K562 (cell line): ENCODE measurements around the gene RASGRP2. TPM values are rescaled to one million over a fixed set of nuclear protein-coding genes. Genes with fewer than 3 reads are reported as not detected.

Experiments used
- ATAC-seq: fragments of 200-7000 bp; cut with Tn5 transposase; 3 replicates; pipeline ENCODE4 v1.9.1; 2020; ENCODE audit warnings: moderate library complexity
- BruUV-seq: library from RNA; stranded (reverse); fragments of 400-500 nt; replicated peaks from 2 replicates; lab custom pipeline; 2021; lab: Mats Ljungman, UMichigan
- CTCF ChIA-PET: fragments of 300-600 bp; formaldehyde crosslinking; extraction: SDS; loops from one replicate; lab custom pipeline; 2021; ENCODE audit warnings: low intra/inter-chr PET ratio; lab: Yijun Ruan, JAX
- POLR2A ChIA-PET: fragments of 300-600, 350-650 bp; sonication (Branson Sonifier 250); formaldehyde crosslinking; extraction: SDS; loops from one replicate; lab custom pipeline; 2021; ENCODE audit warnings: antibody characterized with exemption, inconsistent platforms; lab: Yijun Ruan, JAX
- DNase-seq, 4 experiments: peaks; one replicate each; pipeline versions ENCODE4 v3.0.0 to v3.0.0-alpha.2; 2011 to 2018; ENCODE audit warnings: low spot score in 3 of 4, mixed read lengths in 3 of 4; ENCODE audit errors: extremely low read depth in 1 of 4
- FAIRE-seq: peaks from 2 replicates; lab custom pipeline; 2011; peaks lifted over from hg19 to GRCh38; lab: Jason Lieb, UNC
- H2AFZ ChIP-seq: 2 replicates; pipeline ENCODE4 v1.6.0; 2011; ENCODE audit warnings: low read depth, low read length, control low read depth, inconsistent platforms
- H3K27ac ChIP-seq: fragments of 200-600 bp; 3 replicates; pipeline ENCODE4 v1.8.0; 2011; ENCODE audit warnings: low read depth, mild to moderate bottlenecking, control low read depth, inconsistent platforms, low read length, moderate library complexity, mixed read lengths; ENCODE audit errors: extremely low read depth
- H3K27me3 ChIP-seq, 2 experiments: fragments of 300-600 bp in 1 of 2; 2 replicates in 1 of 2; 3 replicates in 1 of 2; pipeline versions ENCODE4 v1.6.0 to v1.8.0; 2011; ENCODE audit warnings: inconsistent platforms in 2 of 2, low read length in 2 of 2, mild to moderate bottlenecking in 1 of 2, mixed read lengths in 1 of 2, moderate library complexity in 1 of 2; ENCODE audit not compliant: control insufficient read depth in 2 of 2, insufficient read depth in 2 of 2
- H3K36me3 ChIP-seq: fragments of 300-600 bp; 3 replicates; pipeline ENCODE4 v1.8.0; 2011; ENCODE audit warnings: mild to moderate bottlenecking, low read length, inconsistent platforms; ENCODE audit not compliant: control insufficient read depth, insufficient read depth
- H3K4me1 ChIP-seq, 2 experiments: fragments of 200-600 bp in 1 of 2; replicated peaks in 1 of 2; 2 replicates in 1 of 2; 3 replicates in 1 of 2; pipeline versions ENCODE4 v1.5.1 to v1.8.0; 2011; ENCODE audit warnings: inconsistent platforms in 2 of 2, low read length in 2 of 2, mild to moderate bottlenecking in 1 of 2, mixed read lengths in 1 of 2, moderate library complexity in 1 of 2; ENCODE audit not compliant: control insufficient read depth in 2 of 2, insufficient read depth in 2 of 2
- H3K4me2 ChIP-seq: 2 replicates; pipeline ENCODE4 v1.6.1; 2011; ENCODE audit warnings: low read length, control low read depth, inconsistent platforms, mixed read lengths; ENCODE audit not compliant: insufficient read depth
- H3K4me3 ChIP-seq: fragments of 200-600 bp; sonication (generic), shearing (Covaris generic); 2 replicates; pipeline ENCODE4 v1.5.1; 2016; ENCODE audit warnings: control low read depth, inconsistent platforms
- H3K79me2 ChIP-seq: fragments of 200-600 bp; 3 replicates; pipeline ENCODE4 v1.8.0; 2011; ENCODE audit warnings: low read length, inconsistent platforms; ENCODE audit not compliant: control insufficient read depth, insufficient read depth
- H3K9ac ChIP-seq, 2 experiments: 2 replicates each; pipeline versions ENCODE4 v1.6.0 to v1.6.1; 2011; ENCODE audit warnings: low read depth in 2 of 2, low read length in 2 of 2, control low read depth in 1 of 2, inconsistent platforms in 1 of 2, mild to moderate bottlenecking in 1 of 2, mixed read lengths in 1 of 2; ENCODE audit not compliant: insufficient read depth in 1 of 2
- H3K9me1 ChIP-seq: one replicate; pipeline ENCODE4 v1.6.0; 2011; ENCODE audit warnings: inconsistent platforms, mild to moderate bottlenecking, low read length, moderate library complexity; ENCODE audit not compliant: control insufficient read depth, insufficient read depth
- H3K9me3 ChIP-seq: replicated peaks from 2 replicates; pipeline ENCODE4 v1.5.1; 2011; ENCODE audit warnings: low read depth, low read length, inconsistent platforms; ENCODE audit not compliant: control insufficient read depth, insufficient read depth
- H4K20me1 ChIP-seq: replicated peaks from 2 replicates; pipeline ENCODE4 v1.6.1; 2011; ENCODE audit warnings: low read length, inconsistent platforms, mixed read lengths; ENCODE audit not compliant: control insufficient read depth, insufficient read depth
- CEBPG ChIP-seq, 3 experiments: fragments of 200-800 bp in 1 of 3; sonication (Bioruptor generic) in 1 of 3; sonication (generic) in 1 of 3; formaldehyde crosslinking in 1 of 3; IDR thresholded peaks in 2 of 3; conservative IDR thresholded peaks in 1 of 3; 2 replicates each; pipeline versions ENCODE4 v1.6.1 to v1.8.0; 2016 to 2022; ENCODE audit warnings: missing compliant biosample characterization in 2 of 3, missing genetic modification characterization in 2 of 3, mild to moderate bottlenecking in 1 of 3, missing genetic modification reagents in 1 of 3
- CHCHD3 ChIP-seq: fragments of 250-450 bp; sonication (Bioruptor Pico); IDR thresholded peaks from 2 replicates; pipeline ENCODE4 v2.1.2; 2022; ENCODE audit warnings: mild to moderate bottlenecking
- CREBBP ChIP-seq: IDR thresholded peaks from one replicate; pipeline ENCODE4 v1.6.1; 2012; ENCODE audit warnings: low read depth, mild to moderate bottlenecking, control low read depth, inconsistent platforms, low read length
- CXXC5 ChIP-seq: fragments of 250-450 bp; sonication (Bioruptor Pico); IDR thresholded peaks from 2 replicates; pipeline ENCODE4 v1.8.0; 2022; ENCODE audit warnings: inconsistent platforms, mild to moderate bottlenecking, moderate library complexity
- POLR3A ChIP-seq: IDR thresholded peaks from 2 replicates; pipeline ENCODE4 v1.6.1; 2011; ENCODE audit warnings: borderline replicate concordance, mild to moderate bottlenecking, moderate library complexity; ENCODE audit not compliant: insufficient read length, insufficient read depth; ENCODE audit errors: extremely low read depth
- ZC3H4 ChIP-seq: sonication (generic); formaldehyde crosslinking; IDR thresholded peaks from 2 replicates; pipeline ENCODE4 v1.9.0; 2021; ENCODE audit warnings: missing genetic modification reagents, borderline replicate concordance
- WGBS: fragments of 100-300 bp; shearing (Covaris generic); methylation state at CpG from one replicate; pipeline ENCODE4 v1.1.6; 2016; ENCODE audit warnings: low coverage, mixed read lengths; ENCODE audit not compliant: insufficient coverage; ENCODE audit errors: missing lambda C conversion rate; 5-methylcytosine and 5-hydroxymethylcytosine counted together
- in situ Hi-C: fragments of 300-500 bp; cut with MboI; formaldehyde crosslinking; loops from 4 replicates; pipeline ENCODE4 v1.15.0; 2018; ENCODE audit warnings: inconsistent platforms, mixed read lengths
- intact Hi-C: fragments of 100-400 bp; cut with micrococcal nuclease; formaldehyde crosslinking; loops from 2 replicates; pipeline ENCODE4 v1.14.2; 2022
- polyA plus RNA-seq, 8 experiments: library from polyadenylated mRNA; depleted of rRNA in 4 of 8; stranded (reverse) in 5 of 8; unstranded in 3 of 8; fragments of >200 nt; fragmentation: Nextera tagmentation in 2 of 8; fragmentation: Illumina TruSeq in 1 of 8; extraction: Ambion mirVana in 2 of 8; extraction: Trizol in 1 of 8; gene quantifications; 2 replicates each; pipeline versions ENCODE4 v1.2.1 to v1.2.3, GENCODE V29; 2011 to 2014; ENCODE audit warnings: inconsistent platforms in 1 of 8, missing spikeins in 1 of 8
- total RNA-seq, 7 experiments: library from RNA; depleted of rRNA in 6 of 7; stranded (reverse); fragments of >200 nt in 6 of 7; fragmentation: Illumina TruSeq in 2 of 7; extraction: Trizol in 2 of 7; gene quantifications; 2 replicates each; pipeline versions ENCODE4 v1.2.1 to v1.2.3, GENCODE V29; 2011 to 2021; ENCODE audit warnings: low replicate concordance in 1 of 7
- TF ChIP-seq, protein P1 (sequence below): fragments of 250-450 bp; sonication (Bioruptor Pico); IDR thresholded peaks from 2 replicates; pipeline ENCODE4 v1.4.0; 2020; ENCODE audit warnings: mild to moderate bottlenecking, moderate library complexity, borderline replicate concordance

The RASGRP2 gene
- total and polyA plus RNA-seq, 9 of the 15 experiments (the other 6 are each of a cell fraction or from before 2014, with no cell fraction given), result 0.87 to 22.7 (median 5.5) TPM

GRCh38 chr11:64731601-64732000 lies 12.3 kb downstream of the RASGRP2 start:
- no peaks in the 10 kb centered on the region for H3K9me1 ChIP-seq
- H3K27me3 ChIP-seq, result peaks cover 0 to 7% of the 10 kb centered on the region in 2 experiments; a peak in 2 of 5 replicates
- no peaks in the 10 kb centered on the region for H3K79me2 ChIP-seq
- ChIA-PET CTCF (no interaction called here), POLR2A (no interaction called here)
- no peak overlapping the region for H3K27ac ChIP-seq
- in situ Hi-C loops, result no loop called here
- no peak for ATAC-seq
- WGBS, result 37% methylated on average over 3 of the region's 3 CpGs
- no peak overlapping the region for H3K4me3 ChIP-seq
- no peak overlapping the region for H2AFZ ChIP-seq
- no peaks in the 10 kb centered on the region for H3K36me3 ChIP-seq
- no TSS peak for BruUV-seq
- peaks cover 0 to 14% of the 10 kb centered on the region in 2 experiments; a peak in 4 of 5 replicates for H3K4me1 ChIP-seq
- DNase-seq, result no peak
- intact Hi-C loops, result no loop called here
- no peaks in the 10 kb centered on the region for H3K9me3 ChIP-seq
- no peak overlapping the region for H3K4me2 ChIP-seq
- H4K20me1 ChIP-seq, result no peaks in the 10 kb centered on the region
- H3K9ac ChIP-seq, result no peak overlapping the region
- FAIRE-seq, result no peak
- TF ChIP-seq CHCHD3 (CRISPR knock-in tag) (no peak), CREBBP (no peak), POLR3A (no peak), ZC3H4 (CRISPR knock-in tag) (no peak), CEBPG (CRISPR knock-in tag; IDR thresholded peaks at IDR 0.05) (no peak), CEBPG (tag; conservative IDR thresholded peaks at IDR 0.05 in 1 of 2, IDR thresholded peaks at IDR 0.05 in 1 of 2) (no peak), CXXC5 (CRISPR knock-in tag) (no peak)
- TF ChIP-seq, protein P1, sequence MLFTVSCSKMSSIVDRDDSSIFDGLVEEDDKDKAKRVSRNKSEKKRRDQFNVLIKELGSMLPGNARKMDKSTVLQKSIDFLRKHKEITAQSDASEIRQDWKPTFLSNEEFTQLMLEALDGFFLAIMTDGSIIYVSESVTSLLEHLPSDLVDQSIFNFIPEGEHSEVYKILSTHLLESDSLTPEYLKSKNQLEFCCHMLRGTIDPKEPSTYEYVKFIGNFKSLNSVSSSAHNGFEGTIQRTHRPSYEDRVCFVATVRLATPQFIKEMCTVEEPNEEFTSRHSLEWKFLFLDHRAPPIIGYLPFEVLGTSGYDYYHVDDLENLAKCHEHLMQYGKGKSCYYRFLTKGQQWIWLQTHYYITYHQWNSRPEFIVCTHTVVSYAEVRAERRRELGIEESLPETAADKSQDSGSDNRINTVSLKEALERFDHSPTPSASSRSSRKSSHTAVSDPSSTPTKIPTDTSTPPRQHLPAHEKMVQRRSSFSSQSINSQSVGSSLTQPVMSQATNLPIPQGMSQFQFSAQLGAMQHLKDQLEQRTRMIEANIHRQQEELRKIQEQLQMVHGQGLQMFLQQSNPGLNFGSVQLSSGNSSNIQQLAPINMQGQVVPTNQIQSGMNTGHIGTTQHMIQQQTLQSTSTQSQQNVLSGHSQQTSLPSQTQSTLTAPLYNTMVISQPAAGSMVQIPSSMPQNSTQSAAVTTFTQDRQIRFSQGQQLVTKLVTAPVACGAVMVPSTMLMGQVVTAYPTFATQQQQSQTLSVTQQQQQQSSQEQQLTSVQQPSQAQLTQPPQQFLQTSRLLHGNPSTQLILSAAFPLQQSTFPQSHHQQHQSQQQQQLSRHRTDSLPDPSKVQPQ (CRISPR knock-in tag), result no peak
